ENCODE measurements around the gene ZNF460. TPM values are rescaled to one million over a fixed set of nuclear protein-coding genes. Genes with fewer than 3 reads are reported as not detected.

ZNF460 gene
- total RNA-seq, 1 experiment from 2014 or later = 43.1 TPM

DNA sequence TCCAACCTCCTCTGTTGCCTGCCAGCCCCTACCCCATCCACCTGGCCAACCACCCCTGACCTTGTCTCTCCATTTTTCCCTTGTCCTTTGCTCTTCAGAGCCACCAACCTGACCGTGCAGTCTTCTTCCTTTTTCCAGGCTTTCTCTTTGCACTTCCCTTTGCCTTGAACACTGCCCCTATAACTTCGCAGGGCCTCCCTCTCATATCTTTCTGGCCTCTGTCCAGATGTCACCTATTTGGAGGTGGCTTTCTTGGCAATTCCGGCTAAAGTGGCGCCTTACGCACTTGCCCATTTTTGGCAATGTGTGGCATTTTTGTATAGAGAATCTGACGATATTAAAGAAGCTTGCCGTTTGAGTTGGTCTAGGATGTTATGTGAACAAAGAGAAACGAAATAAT, 40.8 kb downstream of the ZNF460 start:
- BruUV-seq (replicated peaks) = no TSS peak
- Histone ChIP-seq H3K27ac (ENCODE audit: low read depth, low read length) (peak overlapping the region; percentile 78), H3K27me3 (ENCODE audit: insufficient read depth, low read length) (no peaks in the 10 kb centered on the region), H2AFZ (ENCODE audit: low read depth, low read length, poor library complexity, severe bottlenecking) (no peak overlapping the region), H3K4me2 (ENCODE audit: low read length) (peak overlapping the region; percentile 89), H3K36me3 (ENCODE audit: control insufficient read depth in 1 of 2, insufficient read depth in 2 of 2, low read length in 2 of 2) (peaks cover 13 to 17% of the 10 kb centered on the region in 2 experiments; a peak in 2 of 4 replicates), H3K9ac (ENCODE audit: low read length) (peak overlapping the region; percentile 83), H3K79me2 (ENCODE audit: insufficient read depth, low read length) (peaks cover 25% of the 10 kb centered on the region), H3K4me3 (replicated peaks in 1 of 2; ENCODE audit: low read depth in 1 of 2, low read length in 2 of 2) (peak overlapping the region; percentile 75 to 80), H3K9me2 (ENCODE audit: insufficient read depth) (no peaks in the 10 kb centered on the region), H3K9me3 (ENCODE audit: control insufficient read depth in 1 of 2, insufficient read depth in 1 of 2, low read depth in 1 of 2, low read length in 2 of 2) (no peaks in the 10 kb centered on the region), H4K20me1 (ENCODE audit: insufficient read depth) (no peaks in the 10 kb centered on the region), H3K4me1 (ENCODE audit: control insufficient read depth in 1 of 2, insufficient read depth in 2 of 2, low read length in 2 of 2) (peaks cover 9 to 13% of the 10 kb centered on the region in 2 experiments)
- CTCF ChIA-PET = no interaction called here
- ATAC-seq (no peak), DNase-seq (ENCODE audit: low read depth, low spot score) (no peak)
- RAD21 ChIA-PET (ENCODE audit: low non-redundant PET in 1 of 2, low total read pairs in 2 of 2, uncharacterized antibody in 2 of 2, unreplicated experiment in 2 of 2) = no interaction called here
- intact Hi-C loops (cut with micrococcal nuclease) = no loop called here
- POLR2A ChIA-PET = interaction anchor here (1.7 kb wide), 1 partner anchor 11 kb away, joined by 4 read pairs; no protein-coding TSS in a partner anchor
- no peak for TF ChIP-seq ZNF274 (IDR thresholded peaks at IDR 0.05; ENCODE audit: low read depth, low read length)
- no peak for TF ChIP-seq CBX3 (IDR thresholded peaks at IDR 0.05; ENCODE audit: low read depth)
- TF ChIP-seq EZH2 (IDR thresholded peaks at IDR 0.05) = no peak
- TF ChIP-seq SP1 (IDR thresholded peaks at IDR 0.05; ENCODE audit: low read depth) = no peak
- TF ChIP-seq RAD21 (IDR thresholded peaks at IDR 0.05; ENCODE audit: low read depth) = no peak
- no peak for TF ChIP-seq YY1 (IDR thresholded peaks at IDR 0.05; ENCODE audit: extremely low read depth, insufficient replicate concordance, low read depth, low read length)
- TF ChIP-seq, protein P1, sequence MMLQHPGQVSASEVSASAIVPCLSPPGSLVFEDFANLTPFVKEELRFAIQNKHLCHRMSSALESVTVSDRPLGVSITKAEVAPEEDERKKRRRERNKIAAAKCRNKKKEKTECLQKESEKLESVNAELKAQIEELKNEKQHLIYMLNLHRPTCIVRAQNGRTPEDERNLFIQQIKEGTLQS (IDR thresholded peaks at IDR 0.05) = no peak
- no peak for TF ChIP-seq TCF7L2 (IDR thresholded peaks at IDR 0.05; ENCODE audit: borderline replicate concordance, extremely low read depth, insufficient read depth, insufficient read length)
- TF ChIP-seq POLR2A (IDR thresholded peaks at IDR 0.05; ENCODE audit: borderline replicate concordance, extremely low read depth, insufficient read depth, insufficient read length) = no peak
- TF ChIP-seq SIN3A (IDR thresholded peaks at IDR 0.05; ENCODE audit: low read depth) = no peak
- no peak for TF ChIP-seq JUND (IDR thresholded peaks at IDR 0.05)
- TF ChIP-seq, protein P2, sequence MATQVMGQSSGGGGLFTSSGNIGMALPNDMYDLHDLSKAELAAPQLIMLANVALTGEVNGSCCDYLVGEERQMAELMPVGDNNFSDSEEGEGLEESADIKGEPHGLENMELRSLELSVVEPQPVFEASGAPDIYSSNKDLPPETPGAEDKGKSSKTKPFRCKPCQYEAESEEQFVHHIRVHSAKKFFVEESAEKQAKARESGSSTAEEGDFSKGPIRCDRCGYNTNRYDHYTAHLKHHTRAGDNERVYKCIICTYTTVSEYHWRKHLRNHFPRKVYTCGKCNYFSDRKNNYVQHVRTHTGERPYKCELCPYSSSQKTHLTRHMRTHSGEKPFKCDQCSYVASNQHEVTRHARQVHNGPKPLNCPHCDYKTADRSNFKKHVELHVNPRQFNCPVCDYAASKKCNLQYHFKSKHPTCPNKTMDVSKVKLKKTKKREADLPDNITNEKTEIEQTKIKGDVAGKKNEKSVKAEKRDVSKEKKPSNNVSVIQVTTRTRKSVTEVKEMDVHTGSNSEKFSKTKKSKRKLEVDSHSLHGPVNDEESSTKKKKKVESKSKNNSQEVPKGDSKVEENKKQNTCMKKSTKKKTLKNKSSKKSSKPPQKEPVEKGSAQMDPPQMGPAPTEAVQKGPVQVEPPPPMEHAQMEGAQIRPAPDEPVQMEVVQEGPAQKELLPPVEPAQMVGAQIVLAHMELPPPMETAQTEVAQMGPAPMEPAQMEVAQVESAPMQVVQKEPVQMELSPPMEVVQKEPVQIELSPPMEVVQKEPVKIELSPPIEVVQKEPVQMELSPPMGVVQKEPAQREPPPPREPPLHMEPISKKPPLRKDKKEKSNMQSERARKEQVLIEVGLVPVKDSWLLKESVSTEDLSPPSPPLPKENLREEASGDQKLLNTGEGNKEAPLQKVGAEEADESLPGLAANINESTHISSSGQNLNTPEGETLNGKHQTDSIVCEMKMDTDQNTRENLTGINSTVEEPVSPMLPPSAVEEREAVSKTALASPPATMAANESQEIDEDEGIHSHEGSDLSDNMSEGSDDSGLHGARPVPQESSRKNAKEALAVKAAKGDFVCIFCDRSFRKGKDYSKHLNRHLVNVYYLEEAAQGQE (IDR thresholded peaks at IDR 0.05; ENCODE audit: low read depth) = no peak
- TF ChIP-seq POLR2AphosphoS5 (IDR thresholded peaks at IDR 0.05; ENCODE audit: low read depth, low read length) = no peak
- no peak for TF ChIP-seq EGR1 (IDR thresholded peaks at IDR 0.05; ENCODE audit: low read depth)
- TF ChIP-seq MAX (IDR thresholded peaks at IDR 0.05) = no peak
- no peak for TF ChIP-seq ZFX (IDR thresholded peaks at IDR 0.05)
- TF ChIP-seq, protein P3, sequence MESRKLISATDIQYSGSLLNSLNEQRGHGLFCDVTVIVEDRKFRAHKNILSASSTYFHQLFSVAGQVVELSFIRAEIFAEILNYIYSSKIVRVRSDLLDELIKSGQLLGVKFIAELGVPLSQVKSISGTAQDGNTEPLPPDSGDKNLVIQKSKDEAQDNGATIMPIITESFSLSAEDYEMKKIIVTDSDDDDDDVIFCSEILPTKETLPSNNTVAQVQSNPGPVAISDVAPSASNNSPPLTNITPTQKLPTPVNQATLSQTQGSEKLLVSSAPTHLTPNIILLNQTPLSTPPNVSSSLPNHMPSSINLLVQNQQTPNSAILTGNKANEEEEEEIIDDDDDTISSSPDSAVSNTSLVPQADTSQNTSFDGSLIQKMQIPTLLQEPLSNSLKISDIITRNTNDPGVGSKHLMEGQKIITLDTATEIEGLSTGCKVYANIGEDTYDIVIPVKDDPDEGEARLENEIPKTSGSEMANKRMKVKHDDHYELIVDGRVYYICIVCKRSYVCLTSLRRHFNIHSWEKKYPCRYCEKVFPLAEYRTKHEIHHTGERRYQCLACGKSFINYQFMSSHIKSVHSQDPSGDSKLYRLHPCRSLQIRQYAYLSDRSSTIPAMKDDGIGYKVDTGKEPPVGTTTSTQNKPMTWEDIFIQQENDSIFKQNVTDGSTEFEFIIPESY (IDR thresholded peaks at IDR 0.05; ENCODE audit: extremely low read depth, insufficient replicate concordance, low read length) = no peak
- no peak for TF ChIP-seq SRF (IDR thresholded peaks at IDR 0.05; ENCODE audit: low read depth)
- TF ChIP-seq CEBPB (IDR thresholded peaks at IDR 0.05; ENCODE audit: low read depth) = no peak

Data from HCT116 (cell line).